B cell (primary cell): Measurements from ENCODE around the gene COPB1. TPM values are rescaled to one million over a fixed set of nuclear protein-coding genes. Genes with fewer than 3 reads are reported as not detected.

Source experiments
- ATAC-seq: fragments of 200-7000 bp; cut with Tn5 transposase; one replicate; pipeline ENCODE4 v1.10.0; 2021; ENCODE audit warnings: low read depth, mild to moderate bottlenecking, moderate number of reproducible peaks, moderate library complexity
- CTCF ChIA-PET: fragments of 350-600 bp; sonication (Branson Sonifier 250); formaldehyde crosslinking; loops from one replicate; lab custom pipeline; 2021; ENCODE audit warnings: antibody characterized with exemption, inconsistent platforms; lab: Charles Lee
- POLR2A ChIA-PET: fragments of 350-600 bp; sonication (Branson Sonifier 250); formaldehyde crosslinking; loops from one replicate; lab custom pipeline; 2021; ENCODE audit warnings: antibody characterized with exemption; lab: Charles Lee
- DNase-seq: peaks from one replicate; pipeline ENCODE4 v3.0.0; 2013
- H2AFZ ChIP-seq: 2 replicates; pipeline ENCODE4 v1.6.1; 2012; ENCODE audit warnings: mild to moderate bottlenecking, low read depth, low read length; ENCODE audit not compliant: insufficient read depth, poor library complexity, severe bottlenecking
- H3K27ac ChIP-seq, 2 donors: 1 replicate in 1 of 2; 2 replicates in 1 of 2; pipeline ENCODE4 v1.5.1; 2012 to 2013; ENCODE audit warnings: low read length in 2 of 2, mild to moderate bottlenecking in 2 of 2, moderate library complexity in 1 of 2
- H3K27me3 ChIP-seq, 4 experiments: fragments of 200-600 bp in 1 of 4; sonication (generic) in 1 of 4; replicated peaks in 1 of 4; 1 replicate in 2 of 4; 2 replicates in 2 of 4; pipeline versions ENCODE4 v1.6.1 to v1.7.0; 2013 to 2016; ENCODE audit warnings: low read length in 3 of 4, mild to moderate bottlenecking in 2 of 4, mixed read lengths in 1 of 4, moderate library complexity in 1 of 4; ENCODE audit not compliant: insufficient read depth in 4 of 4, control insufficient read depth in 3 of 4; ENCODE audit errors: control extremely low read depth in 1 of 4
- H3K36me3 ChIP-seq, 2 experiments: replicated peaks in 1 of 2; 1 replicate in 1 of 2; 2 replicates in 1 of 2; pipeline versions ENCODE4 v1.6.1 to v1.7.1; 2013; ENCODE audit warnings: low read length in 1 of 2; ENCODE audit not compliant: insufficient read depth in 2 of 2, control insufficient read depth in 1 of 2; ENCODE audit errors: control extremely low read depth in 1 of 2, extremely low read depth in 1 of 2
- H3K4me1 ChIP-seq, 2 donors: fragments of 200-600 bp in 1 of 2; sonication (generic) in 1 of 2; 1 replicate in 1 of 2; 2 replicates in 1 of 2; pipeline versions ENCODE4 v1.5.1 to v1.6.1; 2013 to 2017; ENCODE audit warnings: low read length in 2 of 2; ENCODE audit not compliant: control insufficient read depth in 2 of 2, insufficient read depth in 2 of 2
- H3K4me2 ChIP-seq: replicated peaks from 2 replicates; pipeline ENCODE3; 2012; ENCODE audit warnings: mild to moderate bottlenecking, low read depth, low read length; ENCODE audit not compliant: poor library complexity, severe bottlenecking
- H3K4me3 ChIP-seq, 5 experiments: fragments of 200-600 bp in 1 of 5; sonication (generic) in 1 of 5; 1 replicate in 3 of 5; 2 replicates in 2 of 5; pipeline versions ENCODE4 v1.5.1 to v1.7.0; 2011 to 2016; ENCODE audit warnings: low read length in 4 of 5, mild to moderate bottlenecking in 4 of 5, low read depth in 2 of 5, control low read depth in 1 of 5, moderate library complexity in 1 of 5; ENCODE audit not compliant: insufficient read depth in 1 of 5; ENCODE audit errors: control extremely low read depth in 1 of 5, extremely low read depth in 1 of 5
- H3K79me2 ChIP-seq: fragments of 200-600 bp; sonication (generic); one replicate; pipeline ENCODE4 v1.6.0; 2016; ENCODE audit warnings: low read length; ENCODE audit not compliant: control insufficient read depth, insufficient read depth
- H3K9ac ChIP-seq: fragments of 200-600 bp; sonication (generic); 2 replicates; pipeline ENCODE4 v1.6.1; 2017; ENCODE audit warnings: mild to moderate bottlenecking, low read length, moderate library complexity
- H3K9me3 ChIP-seq, 3 donors: one replicate each; pipeline versions ENCODE4 v1.6.1 to v1.7.1; 2013; ENCODE audit warnings: low read length in 2 of 3; ENCODE audit not compliant: control insufficient read depth in 2 of 3, insufficient read depth in 1 of 3; ENCODE audit errors: control extremely low read depth in 1 of 3
- H4K20me1 ChIP-seq: 2 replicates; pipeline ENCODE4 v1.6.0; 2012; ENCODE audit warnings: mild to moderate bottlenecking, low read length; ENCODE audit not compliant: insufficient read depth, control insufficient read depth, poor library complexity, severe bottlenecking
- H3K27ac Mint-ChIP-seq: one replicate; pipeline ENCODE4 v1.8.0; 2021; ENCODE audit warnings: mixed read lengths
- H3K27me3 Mint-ChIP-seq: one replicate; pipeline ENCODE4 v1.8.0; 2021; ENCODE audit warnings: mixed read lengths
- H3K4me1 Mint-ChIP-seq: one replicate; pipeline ENCODE4 v1.8.0; 2021; ENCODE audit warnings: mixed read lengths
- H3K4me3 Mint-ChIP-seq: one replicate; pipeline ENCODE4 v1.8.0; 2021; ENCODE audit warnings: mixed read lengths
- H3K9me3 Mint-ChIP-seq: one replicate; pipeline ENCODE4 v1.8.0; 2022; ENCODE audit warnings: mixed read lengths; ENCODE audit not compliant: insufficient read depth
- CTCF ChIP-seq: fragments of 200-600 bp; IDR thresholded peaks from one replicate; pipeline ENCODE4 v1.8.0; 2022; ENCODE audit warnings: antibody characterized with exemption, mild to moderate bottlenecking
- EZH2 ChIP-seq: IDR thresholded peaks from 2 replicates; pipeline ENCODE4 v1.6.1; 2012; ENCODE audit warnings: borderline replicate concordance, low read depth, mild to moderate bottlenecking, moderate library complexity, low read length; ENCODE audit not compliant: insufficient read depth, poor library complexity, severe bottlenecking
- WGBS: methylation state at CpG from one replicate; pipeline ENCODE4 v1.1.5; 2013; ENCODE audit warnings: missing lambda C conversion rate; ENCODE audit not compliant: insufficient coverage; 5-methylcytosine and 5-hydroxymethylcytosine counted together
- intact Hi-C: fragments of 100-400 bp; cut with micrococcal nuclease; formaldehyde crosslinking; loops from one replicate; pipeline ENCODE4 v1.10.0; 2022
- polyA plus RNA-seq: library from polyadenylated mRNA; depleted of rRNA; stranded (reverse); fragments of >200 nt; gene quantifications from 2 replicates; pipeline ENCODE4 v1.2.3, GENCODE V29; 2012
- total RNA-seq, 2 donors: library from RNA; stranded (reverse); fragments of 120-200 nt in 1 of 2; gene quantifications; 1 replicate in 1 of 2; 2 replicates in 1 of 2; pipeline versions ENCODE4 v1.2.3 to v1.2.4, GENCODE V29; 2013 to 2022

The COPB1 gene
- total and polyA plus RNA-seq, 2 donors (not counting 1 experiment from before 2014, with no cell fraction given): 32.0 to 80.2 TPM

GRCh38 chr11:14544611-14545010 lies 45.0 kb upstream of the COPB1 start:
- no CpG with 5 or more reads among the region's 3 CpGs for WGBS
- H3K4me1 Mint-ChIP-seq: peaks cover 5% of the 10 kb centered on the region
- ChIA-PET POLR2A (no interaction called here), CTCF (interaction anchor here (0.9 to 11.1 kb wide), 4 partner anchors 10 to 362 kb away, joined by 3 to 92 read pairs (median 6); no protein-coding TSS in a partner anchor)
- H3K4me3 Mint-ChIP-seq: no peak overlapping the region
- Histone ChIP-seq H3K27me3 (peaks cover 0 to 3% (median 0%) of the 10 kb centered on the region in 4 experiments), H3K9ac (no peak overlapping the region), H3K4me3 (no peak overlapping the region), H4K20me1 (no peaks in the 10 kb centered on the region), H3K79me2 (no peaks in the 10 kb centered on the region), H3K4me2 (no peak overlapping the region), H2AFZ (no peak overlapping the region), H3K36me3 (no peaks in the 10 kb centered on the region), H3K9me3 (no peaks in the 10 kb centered on the region), H3K4me1 (no peaks in the 10 kb centered on the region), H3K27ac (no peak overlapping the region)
- intact Hi-C loops: no loop called here
- DNase-seq: no peak
- H3K27ac Mint-ChIP-seq: no peak overlapping the region
- ATAC-seq: no peak
- H3K27me3 Mint-ChIP-seq: peaks cover 12% of the 10 kb centered on the region
- no peaks in the 10 kb centered on the region for H3K9me3 Mint-ChIP-seq
- no peak for TF ChIP-seq CTCF
- no peak for TF ChIP-seq EZH2

DNA sequence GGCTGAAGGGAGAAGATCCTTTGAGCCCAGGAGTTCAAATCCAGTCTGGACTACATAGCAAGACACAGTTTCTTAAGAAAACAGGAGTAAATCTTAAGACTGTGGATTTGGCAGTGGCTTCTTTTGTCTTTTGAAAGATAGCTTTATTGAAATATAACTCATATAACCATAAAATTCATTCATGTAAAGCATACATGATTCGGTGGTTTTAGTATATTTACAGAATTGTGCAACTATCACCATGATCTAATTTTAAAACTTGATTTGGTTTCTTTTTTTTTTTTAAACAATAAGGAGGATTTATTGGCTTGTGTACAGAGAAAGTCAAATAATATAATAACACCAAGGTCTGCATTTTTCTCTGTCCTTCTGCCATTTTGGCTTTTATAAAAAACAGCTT lies 43.6 kb upstream of the COPB1 start:
- no CpG with 5 or more reads among the region's 1 CpG for WGBS
- Histone ChIP-seq H3K27ac (no peak overlapping the region), H3K36me3 (no peaks in the 10 kb centered on the region), H3K4me1 (no peaks in the 10 kb centered on the region), H3K4me3 (no peak overlapping the region), H3K9ac (no peak overlapping the region), H3K79me2 (no peaks in the 10 kb centered on the region), H4K20me1 (no peaks in the 10 kb centered on the region), H2AFZ (no peak overlapping the region), H3K27me3 (peaks cover 0 to 3% (median 0%) of the 10 kb centered on the region in 4 experiments), H3K9me3 (no peaks in the 10 kb centered on the region), H3K4me2 (no peak overlapping the region)
- intact Hi-C loops: no loop called here
- TF ChIP-seq CTCF: no peak
- no peak for TF ChIP-seq EZH2
- Mint-ChIP-seq H3K4me3 (no peak overlapping the region), H3K27ac (no peak overlapping the region), H3K9me3 (no peaks in the 10 kb centered on the region), H3K27me3 (peaks cover 12% of the 10 kb centered on the region), H3K4me1 (peaks cover 5% of the 10 kb centered on the region)
- no peak for DNase-seq
- ChIA-PET POLR2A (no interaction called here), CTCF (interaction anchor here (0.9 to 11.1 kb wide), 6 partner anchors 8 to 532 kb away, joined by 3 to 92 read pairs (median 6); partner anchors contain the start of gene PDE3B)
- ATAC-seq: no peak
